ENCODE measurements around the gene ARL5C. TPM values are rescaled to one million over a fixed set of nuclear protein-coding genes. Genes with fewer than 3 reads are reported as not detected.

The ARL5C gene
- total RNA-seq, 1 donor from 2014 or later = not detected

- no peak for DNase-seq (ENCODE audit: low read depth in 2 of 2)
Measured at GRCh38 chr17:39167476-39167875, 1.5 kb upstream of the ARL5C start.

GRCh38 chr17:39166437-39167335, 725 bp upstream of the ARL5C start:
- no peak for DNase-seq (ENCODE audit: low read depth in 2 of 2)

GRCh38 chr17:39165178-39165840, 652 bp downstream of the ARL5C start:
- DNase-seq (ENCODE audit: low read depth in 2 of 2) = no peak

GRCh38 chr17:39164675-39165143, 1.3 kb downstream of the ARL5C start:
- DNase-seq (ENCODE audit: low read depth in 2 of 2) = peak; percentile 86 to 92

- DNase-seq (ENCODE audit: low read depth in 2 of 2) = no peak
Measured at GRCh38 chr17:39161962-39162361, 4.0 kb downstream of the ARL5C start.

GRCh38 chr17:39158623-39159022, 7.3 kb downstream of the ARL5C start:
- no peak for DNase-seq (ENCODE audit: low read depth in 2 of 2)

- no peak for DNase-seq (ENCODE audit: low read depth in 2 of 2)
Measured at GRCh38 chr17:39156491-39156890, 9.5 kb downstream of the ARL5C start.

GRCh38 chr17:39155654-39156053, 10.3 kb downstream of the ARL5C start:
- no peak for DNase-seq (ENCODE audit: low read depth in 2 of 2)

- peak; percentile 91 for DNase-seq (ENCODE audit: low read depth in 2 of 2)
Measured at GRCh38 chr17:39153599-39154051, 12.3 kb downstream of the ARL5C start.

- DNase-seq (ENCODE audit: low read depth in 2 of 2) = no peak
Measured at GRCh38 chr17:39151943-39152818, 13.8 kb downstream of the ARL5C start.

GRCh38 chr17:39151150-39151942, 14.6 kb downstream of the ARL5C start, which contains the start of gene PLXDC1:
Gene PLXDC1 (minus strand): TSS chr17:39151637. CDS start chr17:39151437, 200 bp downstream.
- no peak for DNase-seq (ENCODE audit: low read depth in 2 of 2)

- DNase-seq (ENCODE audit: low read depth in 2 of 2) = no peak
Measured at GRCh38 chr17:39150795-39151149, 15.2 kb downstream of the ARL5C start.

- DNase-seq (ENCODE audit: low read depth in 2 of 2) = no peak
Measured at GRCh38 chr17:39150104-39150634, 15.8 kb downstream of the ARL5C start.

- DNase-seq (ENCODE audit: low read depth in 2 of 2) = no peak
Measured at GRCh38 chr17:39147221-39148185, 18.5 kb downstream of the ARL5C start.

GRCh38 chr17:39146273-39146672, 19.7 kb downstream of the ARL5C start:
- DNase-seq (ENCODE audit: low read depth in 2 of 2) = no peak

GRCh38 chr17:39145143-39145542, 20.8 kb downstream of the ARL5C start:
- DNase-seq (ENCODE audit: low read depth in 2 of 2) = no peak

- peak; percentile 55 to 95 for DNase-seq (ENCODE audit: low read depth in 2 of 2)
Measured at GRCh38 chr17:39144416-39144840, 21.5 kb downstream of the ARL5C start.

- no peak for DNase-seq (ENCODE audit: low read depth in 2 of 2)
Measured at GRCh38 chr17:39143552-39144093, 22.3 kb downstream of the ARL5C start.

All from lung microvascular endothelial cell (primary cell).